Measurements from ENCODE around the gene MIEN1.
"Not testable (repeated sequence)": the region's sequence is repeated elsewhere in the genome, so short reads cannot be mapped to it uniquely, and the experiment has no call there.

The MIEN1 gene

GRCh38 chr17:39739885-39740356, 9.6 kb upstream of the MIEN1 start:
- no peak for DNase-seq

GRCh38 chr17:39738983-39739884, 8.9 kb upstream of the MIEN1 start:
- no peak for DNase-seq

- peak in 1 of 2 experiments; percentile 35 for DNase-seq
Measured at GRCh38 chr17:39738568-39738901, 8.2 kb upstream of the MIEN1 start.

- peak in 1 of 2 experiments; percentile 67 for DNase-seq
Measured at GRCh38 chr17:39737760-39738567, 7.6 kb upstream of the MIEN1 start, which contains the start of gene GRB7. Gene GRB7 (plus strand): TSS chr17:39737938. CDS start chr17:39742302, 4,364 bp downstream.

GRCh38 chr17:39737206-39737759, 7.0 kb upstream of the MIEN1 start:
- DNase-seq, result no peak

- no peak for DNase-seq
Measured at GRCh38 chr17:39736319-39737165, 6.2 kb upstream of the MIEN1 start.

GRCh38 chr17:39735882-39736281, 5.5 kb upstream of the MIEN1 start:
- DNase-seq, result no peak

- DNase-seq, result no peak
Measured at GRCh38 chr17:39732586-39732985, 2.3 kb upstream of the MIEN1 start.

GRCh38 chr17:39729280-39729851, 966 bp downstream of the MIEN1 start:
- DNase-seq, result no peak

- DNase-seq, result no peak
Measured at GRCh38 chr17:39727556-39727955, 2.8 kb downstream of the MIEN1 start.

- no peak for DNase-seq
Measured at GRCh38 chr17:39726617-39727016, 3.7 kb downstream of the MIEN1 start.

- not testable (repeated sequence) for DNase-seq
Measured at GRCh38 chr17:39725923-39726322, 4.4 kb downstream of the MIEN1 start.

- DNase-seq, result no peak
Measured at GRCh38 chr17:39724731-39725130, 5.6 kb downstream of the MIEN1 start.

GRCh38 chr17:39722965-39723848, 7.1 kb downstream of the MIEN1 start:
- no peak for DNase-seq

GRCh38 chr17:39722104-39722503, 8.2 kb downstream of the MIEN1 start:
- DNase-seq, result no peak

- no peak for DNase-seq
Measured at GRCh38 chr17:39719563-39720355, 10.6 kb downstream of the MIEN1 start.

GRCh38 chr17:39717660-39718059, 12.7 kb downstream of the MIEN1 start:
- DNase-seq, result no peak

GRCh38 chr17:39716879-39717536, 13.3 kb downstream of the MIEN1 start:
- DNase-seq, result no peak

GRCh38 chr17:39716073-39716818, 14.1 kb downstream of the MIEN1 start:
- no peak for DNase-seq

Data from cerebellar nuclear complex (tissue), 1 donor.